ENCODE results near the gene SAFB2.

SAFB2 gene

GRCh38 chr19:5590151-5590864 is 32.3 kb downstream of the SAFB2 start:
- Histone ChIP-seq H3K4me2 (ENCODE audit: low read length) (no peak overlapping the region), H3K27ac (no peak overlapping the region), H3K36me3 (ENCODE audit: control insufficient read depth, insufficient read depth, low read length) (no peaks in the 10 kb centered on the region), H3K4me3 (ENCODE audit: low read depth, low read length) (no peak overlapping the region), H2AFZ (no peak overlapping the region), H3K9ac (no peak overlapping the region), H3K79me2 (peaks cover 11% of the 10 kb centered on the region), H3K4me1 (peaks cover 5% of the 10 kb centered on the region), H3K27me3 (ENCODE audit: control insufficient read depth, insufficient read depth, low read length) (no peaks in the 10 kb centered on the region), H3K9me3 (ENCODE audit: control insufficient read depth, low read length) (no peaks in the 10 kb centered on the region)
- no peak for TF ChIP-seq CTCF (IDR thresholded peaks at IDR 0.05)

DNA sequence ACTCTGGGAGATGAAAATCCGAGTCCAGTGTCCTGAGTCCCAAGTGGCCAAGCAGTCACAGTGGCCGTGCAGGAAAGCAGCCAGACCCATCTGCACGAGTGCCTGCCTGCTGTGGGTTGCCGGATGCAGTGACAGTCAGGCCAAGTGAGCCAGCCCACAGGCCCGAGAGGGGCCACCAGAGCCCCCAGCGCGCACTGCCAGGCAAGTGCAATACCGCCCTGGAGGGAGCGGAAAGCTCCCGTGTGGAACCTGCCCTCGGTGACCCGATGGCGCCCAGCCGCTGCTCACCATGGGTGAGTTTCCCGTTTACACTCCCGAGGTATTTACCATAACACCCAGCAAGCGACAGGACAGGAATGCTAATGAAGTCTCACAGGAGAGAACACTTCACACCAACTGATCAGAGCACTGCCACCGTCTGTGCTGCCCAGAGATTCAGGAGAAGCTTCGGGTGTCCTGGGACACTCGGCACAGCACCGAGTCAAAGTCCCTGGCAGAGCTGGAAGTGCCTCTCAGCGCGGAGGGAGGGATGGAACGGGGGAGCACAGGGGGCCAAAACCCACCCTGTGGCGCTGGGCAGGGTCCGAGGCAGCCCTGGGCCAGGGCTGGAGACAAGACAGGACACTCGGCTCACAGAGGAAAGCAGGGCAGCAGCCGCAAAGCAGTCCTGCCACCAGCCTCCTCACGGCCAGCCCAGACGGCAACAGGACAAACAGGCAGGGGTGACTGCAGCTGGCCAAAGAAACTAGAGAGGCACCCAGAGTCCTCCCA is 33.5 kb downstream of the SAFB2 start:
- no peaks in the 10 kb centered on the region for H3K27me3 ChIP-seq (ENCODE audit: control insufficient read depth, insufficient read depth, low read length)
- peaks cover 5% of the 10 kb centered on the region for H3K4me1 ChIP-seq
- H3K36me3 ChIP-seq (ENCODE audit: control insufficient read depth, insufficient read depth, low read length) = no peaks in the 10 kb centered on the region
- H3K4me2 ChIP-seq (ENCODE audit: low read length) = no peak overlapping the region
- H3K27ac ChIP-seq = peak overlapping the region; percentile 7
- no peaks in the 10 kb centered on the region for H3K9me3 ChIP-seq (ENCODE audit: control insufficient read depth, low read length)
- no peak overlapping the region for H2AFZ ChIP-seq
- no peak overlapping the region for H3K9ac ChIP-seq
- H3K4me3 ChIP-seq (ENCODE audit: low read depth, low read length) = no peak overlapping the region
- peaks cover 9% of the 10 kb centered on the region for H3K79me2 ChIP-seq
- TF ChIP-seq CTCF (IDR thresholded peaks at IDR 0.05) = no peak

DNA sequence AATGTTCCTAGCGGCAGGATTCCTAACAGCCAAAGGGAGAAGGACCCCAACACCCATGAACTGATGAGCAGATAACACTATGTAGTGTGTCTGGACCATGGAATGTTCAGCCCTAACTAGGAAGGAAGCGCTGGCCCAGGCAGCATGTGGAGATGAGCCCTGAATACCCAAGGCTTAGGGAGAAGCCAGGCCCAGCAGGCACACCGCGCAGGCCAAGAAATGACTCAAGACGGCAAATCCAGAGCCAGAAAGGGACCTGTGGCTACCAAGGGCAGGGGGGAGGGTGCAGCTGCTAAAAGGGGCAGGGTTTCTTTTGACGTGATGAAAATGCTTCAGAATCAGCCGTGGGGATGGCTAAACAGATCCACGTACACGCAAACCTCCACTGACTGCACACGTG is 34.1 kb downstream of the SAFB2 start:
- H3K27me3 ChIP-seq (ENCODE audit: control insufficient read depth, insufficient read depth, low read length) = no peaks in the 10 kb centered on the region
- H3K27ac ChIP-seq = no peak overlapping the region
- TF ChIP-seq CTCF (IDR thresholded peaks at IDR 0.05) = no peak
- H3K36me3 ChIP-seq (ENCODE audit: control insufficient read depth, insufficient read depth, low read length) = no peaks in the 10 kb centered on the region
- H3K4me1 ChIP-seq = peaks cover 5% of the 10 kb centered on the region
- no peak overlapping the region for H3K4me3 ChIP-seq (ENCODE audit: low read depth, low read length)
- H3K9me3 ChIP-seq (ENCODE audit: control insufficient read depth, low read length) = no peaks in the 10 kb centered on the region
- peaks cover 9% of the 10 kb centered on the region for H3K79me2 ChIP-seq
- H3K4me2 ChIP-seq (ENCODE audit: low read length) = no peak overlapping the region
- no peak overlapping the region for H2AFZ ChIP-seq
- H3K9ac ChIP-seq = no peak overlapping the region

DNA sequence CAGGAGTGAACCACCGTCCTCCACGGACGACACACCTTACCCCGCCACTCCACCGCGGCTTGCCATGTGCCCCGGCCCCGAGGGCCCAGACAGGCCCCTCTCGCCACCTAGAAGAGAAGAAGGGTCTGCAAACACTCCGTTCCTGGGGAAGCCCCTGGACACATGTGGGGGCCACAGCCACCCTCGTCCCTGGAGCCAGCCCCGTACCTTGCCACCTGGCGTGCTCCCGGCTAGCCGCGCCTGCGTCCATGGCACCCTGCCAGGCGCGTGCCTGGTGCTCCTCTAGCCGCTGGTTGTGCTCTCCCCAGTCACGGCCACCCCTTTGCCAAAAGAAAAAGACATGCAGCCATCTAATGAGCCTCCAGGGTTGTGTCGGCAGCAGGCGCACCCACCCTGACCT is 34.9 kb downstream of the SAFB2 start:
- Histone ChIP-seq H3K79me2 (peaks cover 9% of the 10 kb centered on the region), H3K36me3 (ENCODE audit: control insufficient read depth, insufficient read depth, low read length) (no peaks in the 10 kb centered on the region), H3K4me1 (peaks cover 5% of the 10 kb centered on the region), H3K27me3 (ENCODE audit: control insufficient read depth, insufficient read depth, low read length) (no peaks in the 10 kb centered on the region), H3K4me2 (ENCODE audit: low read length) (no peak overlapping the region), H3K9ac (no peak overlapping the region), H3K27ac (no peak overlapping the region), H3K9me3 (ENCODE audit: control insufficient read depth, low read length) (no peaks in the 10 kb centered on the region), H3K4me3 (ENCODE audit: low read depth, low read length) (no peak overlapping the region), H2AFZ (no peak overlapping the region)
- no peak for TF ChIP-seq CTCF (IDR thresholded peaks at IDR 0.05)
